NOMO-1 treated with dmso at 0.1 percent for 144 hours (cell line): ENCODE data around the gene LRRTM1.

Experiments
- DNase-seq: peaks from one replicate; lab custom pipeline; 2025; ENCODE audit not compliant: unreplicated experiment; lab: John Stamatoyannopoulos, UW

The LRRTM1 gene

GRCh38 chr2:80302314-80303005, 2.1 kb downstream of the LRRTM1 start:
- no peak for DNase-seq

GRCh38 chr2:80302001-80302313, 2.6 kb downstream of the LRRTM1 start:
- no peak for DNase-seq

GRCh38 chr2:80300954-80301353, 3.6 kb downstream of the LRRTM1 start:
- no peak for DNase-seq

- DNase-seq = no peak
These were observed 4.2 kb downstream of the LRRTM1 start for GRCh38 chr2:80300346-80300745.

- no peak for DNase-seq
These were observed 4.9 kb downstream of the LRRTM1 start for GRCh38 chr2:80299661-80300060.

- no peak for DNase-seq
These were observed 5.6 kb downstream of the LRRTM1 start for GRCh38 chr2:80298954-80299353.

- DNase-seq = no peak
These were observed 11.5 kb downstream of the LRRTM1 start for GRCh38 chr2:80293039-80293438.

- no peak for DNase-seq
These were observed 12.1 kb downstream of the LRRTM1 start for GRCh38 chr2:80292474-80292873.

- DNase-seq = no peak
These were observed 12.9 kb downstream of the LRRTM1 start for GRCh38 chr2:80291656-80292055.

- no peak for DNase-seq
These were observed 16.0 kb downstream of the LRRTM1 start for GRCh38 chr2:80288576-80288975.

- DNase-seq = no peak
These were observed 23.5 kb downstream of the LRRTM1 start for GRCh38 chr2:80281049-80281448.

GRCh38 chr2:80280598-80280997, 24.0 kb downstream of the LRRTM1 start:
- DNase-seq = no peak

GRCh38 chr2:80269806-80270205, 34.7 kb downstream of the LRRTM1 start:
- DNase-seq = no peak

- no peak for DNase-seq
These were observed 38.3 kb downstream of the LRRTM1 start for GRCh38 chr2:80266231-80266630.

GRCh38 chr2:80259292-80259691, 45.3 kb downstream of the LRRTM1 start:
- no peak for DNase-seq

- DNase-seq = no peak
These were observed 45.8 kb downstream of the LRRTM1 start for GRCh38 chr2:80258793-80259192.

- no peak for DNase-seq
These were observed 46.2 kb downstream of the LRRTM1 start for GRCh38 chr2:80258341-80258740.

GRCh38 chr2:80257450-80257849, 47.1 kb downstream of the LRRTM1 start:
- DNase-seq = no peak

GRCh38 chr2:80256782-80257167, 47.8 kb downstream of the LRRTM1 start:
- DNase-seq = peak; percentile 11

- DNase-seq = no peak
These were observed 48.4 kb downstream of the LRRTM1 start for GRCh38 chr2:80255918-80256781.

GRCh38 chr2:80252294-80252986, 52.1 kb downstream of the LRRTM1 start:
- no peak for DNase-seq
